GM21367 (cell line): ENCODE data around the gene TMEM181.
"Not testable (repeated sequence)": the region's sequence is repeated elsewhere in the genome, so short reads cannot be mapped to it uniquely, and the experiment has no call there.

Experiments
- ATAC-seq: cut with Tn5 transposase; IDR thresholded peaks from one replicate; pipeline ENCODE4 v1.9.1; 2021; ENCODE audit not compliant: unreplicated experiment

Gene TMEM181

DNA sequence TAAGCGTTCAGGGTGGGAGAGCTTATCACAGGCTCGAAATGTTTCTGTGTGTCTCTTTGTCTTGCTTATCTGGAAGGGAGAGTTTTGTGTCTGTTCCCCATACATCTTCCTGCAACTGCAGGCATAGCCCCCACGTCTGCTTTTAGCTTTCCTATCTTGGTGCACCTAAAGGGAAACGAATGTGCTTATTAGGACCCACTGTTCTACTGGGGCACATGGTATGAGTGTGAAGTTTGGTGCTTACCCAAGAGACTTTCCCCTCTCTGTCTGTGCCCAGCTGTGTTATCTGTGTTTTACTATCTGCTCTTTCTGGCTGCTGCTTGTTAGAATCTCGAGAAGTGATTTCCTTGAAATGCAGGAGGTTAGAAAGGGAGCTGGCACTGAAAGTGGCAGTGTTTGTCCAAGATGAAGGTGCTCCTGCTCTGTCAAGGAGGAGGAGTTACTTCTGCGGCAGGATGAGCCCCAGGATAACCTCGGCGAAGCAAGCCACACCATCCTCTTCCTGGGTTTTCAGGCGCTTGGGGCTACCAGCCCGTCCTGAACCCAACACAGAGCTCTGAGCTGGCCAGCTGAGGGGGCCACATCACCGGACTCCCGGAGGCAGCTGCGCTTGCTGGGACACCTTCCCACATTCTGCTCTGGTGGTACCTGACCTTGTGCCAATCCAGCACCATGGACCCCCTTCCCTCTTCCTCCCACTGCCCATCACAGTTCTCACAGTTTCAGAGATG, 61.2 kb downstream of the TMEM181 start:
- ATAC-seq: no peak

- ATAC-seq: no peak
These were observed 62.0 kb downstream of the TMEM181 start for GRCh38 chr6:158621694-158622544.

DNA sequence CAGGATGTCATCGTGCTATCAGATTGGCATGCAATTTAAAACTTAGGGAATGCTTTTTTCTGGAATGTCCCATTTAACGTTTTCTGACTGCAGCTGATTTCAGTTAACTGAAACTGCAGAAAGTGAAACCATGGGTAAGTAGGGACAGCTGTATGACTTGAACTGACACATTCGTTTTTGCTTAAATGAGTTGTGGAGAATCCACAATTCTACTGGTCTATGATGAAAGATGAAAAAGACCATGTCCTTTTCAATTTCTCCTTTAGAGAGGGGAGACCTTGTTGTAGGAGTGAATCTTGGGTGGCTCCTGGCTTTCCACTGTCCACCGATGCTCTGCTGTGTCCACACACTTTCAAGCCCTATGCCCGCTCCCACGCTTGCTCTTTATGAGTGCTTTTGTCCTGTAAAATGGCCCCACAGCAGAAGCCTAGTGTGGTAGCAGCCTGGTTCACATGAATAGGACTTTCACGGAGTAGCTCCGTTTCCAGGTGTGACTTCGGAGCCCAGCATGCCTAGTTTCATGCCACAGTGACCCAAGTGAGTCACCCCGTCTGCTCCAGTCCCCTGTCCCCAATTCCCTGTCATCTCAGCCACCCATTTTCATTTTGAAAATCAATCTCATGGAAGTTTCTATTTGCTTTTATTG, 62.8 kb downstream of the TMEM181 start:
- no peak for ATAC-seq

GRCh38 chr6:158624684-158625682, 65.1 kb downstream of the TMEM181 start:
- ATAC-seq: no peak

- no peak for ATAC-seq
These were observed 66.0 kb downstream of the TMEM181 start for GRCh38 chr6:158625881-158626305.

GRCh38 chr6:158626360-158627167, 66.7 kb downstream of the TMEM181 start:
- no peak for ATAC-seq

GRCh38 chr6:158627168-158627939, 67.5 kb downstream of the TMEM181 start:
- ATAC-seq: no peak

GRCh38 chr6:158627940-158628211, 68.0 kb downstream of the TMEM181 start:
- no peak for ATAC-seq

DNA sequence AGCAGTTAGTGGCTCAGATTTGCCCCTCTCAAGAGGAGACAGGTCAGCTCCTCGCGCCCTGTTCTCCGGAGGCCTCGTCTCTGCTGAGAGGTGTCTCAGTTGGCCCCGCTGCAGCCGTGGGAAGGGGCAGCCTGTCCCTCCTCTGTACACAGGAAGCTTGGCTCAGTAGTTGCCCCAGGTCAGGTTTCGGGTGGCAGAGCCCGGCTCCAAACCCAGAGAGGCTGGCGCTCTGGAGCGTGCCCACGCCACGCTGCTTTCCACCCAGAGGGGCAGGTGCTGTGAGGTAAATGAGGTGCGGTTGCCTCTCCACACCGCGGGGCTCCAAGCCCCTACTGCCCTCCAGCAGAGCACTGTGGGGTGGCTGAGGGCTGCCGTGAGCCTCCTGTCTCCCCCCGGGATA, 68.7 kb downstream of the TMEM181 start:
- no peak for ATAC-seq

DNA sequence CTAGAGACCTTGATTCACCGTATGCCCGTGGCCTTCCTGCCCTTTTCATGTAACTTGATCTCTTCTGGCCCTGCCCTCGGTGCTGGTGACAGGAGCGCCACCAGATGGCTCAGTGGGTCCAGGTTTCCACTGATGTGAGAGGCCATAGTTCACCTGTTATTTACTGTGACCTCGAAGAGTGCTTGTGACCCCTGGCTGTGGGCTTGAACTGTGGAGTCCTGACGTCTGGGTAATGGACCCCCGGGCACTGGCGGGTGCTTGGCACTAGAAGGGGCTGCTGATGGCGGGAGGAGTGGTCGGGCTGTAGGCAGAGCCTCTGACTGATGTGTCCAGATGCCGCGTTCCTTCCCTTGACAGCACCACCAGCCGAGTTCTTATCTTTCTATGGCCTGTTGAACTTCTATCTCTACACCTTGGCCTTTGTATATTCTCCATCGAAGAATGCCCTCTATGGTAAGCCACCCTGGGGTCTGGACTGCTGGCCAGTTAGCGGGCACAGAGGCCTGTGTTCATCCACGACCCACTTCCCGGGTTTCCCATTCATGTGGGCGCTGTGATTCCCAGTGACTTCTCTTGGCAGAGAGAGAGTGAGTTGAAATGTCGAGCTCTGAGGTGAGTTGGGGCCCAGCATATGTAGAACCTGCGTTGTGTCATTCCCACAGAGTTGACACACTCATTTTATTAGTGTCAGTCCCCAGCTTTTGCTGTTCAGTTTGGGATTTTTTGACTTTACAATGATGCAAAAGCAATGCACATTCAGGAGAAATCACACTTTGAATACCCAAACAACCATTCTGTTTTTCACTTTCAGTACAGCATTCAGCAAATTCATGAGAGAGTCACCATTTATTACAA, 69.7 kb downstream of the TMEM181 start:
- no peak for ATAC-seq

DNA sequence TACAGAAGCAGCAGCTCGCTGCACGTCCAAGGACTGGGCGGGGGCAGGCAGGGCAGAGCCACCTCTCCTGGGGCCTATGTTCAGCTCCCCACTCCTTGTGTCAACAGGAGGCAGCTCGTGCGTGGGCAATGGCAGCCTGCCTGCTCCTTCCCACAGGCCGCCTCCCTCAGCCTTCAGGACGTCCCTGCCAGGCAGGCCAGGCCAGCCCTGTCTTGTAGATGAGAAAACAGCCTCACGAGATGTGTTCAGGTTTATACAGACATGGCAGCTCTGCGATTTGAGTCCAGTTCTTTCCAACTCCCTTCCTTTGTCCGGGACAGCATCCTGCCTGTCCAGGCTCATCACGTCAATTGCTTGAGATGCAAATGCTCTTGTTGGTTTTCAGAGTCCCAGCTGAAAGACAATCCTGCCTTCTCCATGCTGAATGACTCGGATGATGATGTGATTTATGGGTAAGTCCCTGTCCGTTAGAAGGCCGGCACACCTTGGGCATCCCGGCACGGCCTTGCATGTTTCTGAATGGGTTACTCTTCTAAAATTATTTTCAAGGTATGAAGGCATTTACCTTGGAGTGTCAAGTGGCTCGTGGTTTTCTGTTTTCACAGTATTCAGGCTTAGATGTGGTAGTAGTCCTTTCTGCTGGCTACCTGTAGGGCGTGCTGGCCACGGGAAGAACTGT, 71.2 kb downstream of the TMEM181 start:
- ATAC-seq: no peak

DNA sequence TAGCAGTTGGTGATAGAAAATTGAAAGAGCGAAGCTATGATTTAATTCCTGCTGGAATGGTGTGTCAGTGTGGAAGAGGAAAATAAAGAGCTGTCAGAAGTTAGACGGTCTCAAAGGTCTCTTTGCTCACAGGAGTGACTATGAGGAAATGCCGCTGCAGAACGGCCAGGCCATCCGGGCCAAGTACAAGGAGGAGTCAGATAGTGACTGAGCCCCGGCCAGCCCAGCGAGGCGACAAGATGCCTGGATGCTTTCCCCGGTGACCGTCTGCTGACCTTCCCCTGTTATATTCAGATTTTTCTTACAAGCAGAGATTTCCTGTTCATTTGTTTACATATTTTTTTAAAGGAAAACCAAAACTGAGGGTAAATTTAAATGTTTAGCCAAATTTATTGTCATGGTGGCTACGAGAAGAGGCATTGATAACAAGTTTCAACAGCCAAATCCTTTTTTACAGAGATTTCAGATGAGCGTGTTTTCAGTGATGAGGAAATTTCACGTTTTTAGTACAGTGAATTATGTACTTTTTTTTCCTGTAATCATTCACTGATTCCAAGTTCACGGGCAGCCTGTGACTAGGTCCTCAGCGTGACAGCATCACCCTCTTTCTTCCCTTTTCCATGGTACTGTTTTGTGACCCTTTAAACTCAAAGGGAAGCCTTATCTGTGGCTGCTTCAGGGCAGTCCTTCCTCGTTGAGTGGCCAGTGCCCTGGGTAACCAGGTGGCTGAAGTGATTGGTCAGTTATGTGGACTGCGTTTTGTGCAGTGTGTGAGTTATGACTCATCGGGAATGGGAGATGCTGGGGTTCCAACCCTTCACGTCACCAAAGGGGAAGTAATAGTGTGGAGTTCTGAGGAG, 72.0 kb downstream of the TMEM181 start:
- no peak for ATAC-seq

DNA sequence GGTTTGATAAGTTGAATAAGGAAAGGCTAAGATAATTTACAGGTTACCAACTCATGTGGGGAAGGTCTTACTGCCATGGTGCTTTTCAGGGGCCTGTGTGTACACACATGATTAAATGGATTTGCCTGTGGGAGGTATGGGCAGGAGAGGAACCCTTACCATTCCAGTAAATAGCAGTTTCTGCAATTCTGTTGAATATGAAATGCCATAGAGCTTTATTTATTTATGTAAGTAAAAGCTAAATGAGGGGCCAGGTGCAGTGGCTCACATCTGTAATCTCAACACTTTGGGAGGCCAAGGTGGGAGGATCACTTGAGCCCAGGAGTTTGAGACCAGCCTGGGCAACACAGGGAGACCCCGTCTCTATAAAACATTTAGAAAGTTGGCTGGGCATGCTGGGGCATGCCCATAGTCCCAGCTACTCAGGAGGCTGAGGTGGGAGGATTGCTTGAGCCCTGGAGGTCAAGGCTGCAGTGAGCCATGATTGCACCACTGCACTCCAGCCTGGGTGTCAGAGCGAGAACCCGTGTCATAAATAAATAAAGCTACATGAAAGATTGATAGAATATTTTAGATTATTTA, 72.7 kb downstream of the TMEM181 start:
- ATAC-seq: not testable (repeated sequence)

GRCh38 chr6:158633127-158633526, 73.2 kb downstream of the TMEM181 start:
- no peak for ATAC-seq

DNA sequence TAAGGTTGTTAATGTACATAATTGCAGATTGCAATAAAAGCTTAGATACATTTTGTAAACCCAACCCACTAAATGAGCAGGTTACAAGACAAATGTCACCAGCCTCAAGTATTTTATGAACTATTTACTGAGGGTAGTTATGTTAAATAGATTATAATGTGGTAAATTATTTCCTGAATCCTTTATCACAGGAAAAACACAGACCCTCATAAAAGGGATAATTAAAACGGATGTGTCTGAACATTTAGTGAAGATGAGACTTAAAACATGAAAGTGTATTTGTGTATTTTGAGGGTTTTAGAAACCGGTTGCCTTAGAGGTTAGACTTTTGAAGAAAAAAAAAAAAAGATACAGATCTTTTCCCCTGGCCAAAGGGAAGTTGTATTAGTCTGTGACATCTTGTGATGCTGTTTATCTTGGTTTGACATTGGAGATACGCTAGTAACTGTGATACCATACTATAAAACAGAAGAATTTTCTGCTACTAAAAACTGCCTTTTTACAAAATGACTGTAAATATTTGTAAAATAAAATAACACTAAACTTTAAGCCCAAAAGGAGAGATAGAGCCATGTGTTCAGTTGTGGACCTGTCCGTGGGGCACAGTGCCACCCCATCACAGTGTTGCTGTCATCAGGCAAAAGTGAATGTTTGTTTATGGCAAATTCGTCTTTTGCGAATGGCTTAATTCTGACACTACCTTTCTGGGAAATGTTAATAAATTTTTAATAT, 75.0 kb downstream of the TMEM181 start:
- ATAC-seq: no peak
